Stimulated activated naive CD8-positive, alpha-beta T cell treated with anti-CD3 and anti-CD28 coated beads, Interleukin-15, Interleukin-2, amounts not matched to agents 100 U/mL and 50 U/mL, for 24 hours (primary cell): ENCODE data around the gene LYPD4.

ENCODE experiments used
- ATAC-seq: fragments of 150-1000 bp; cut with Tn5 transposase; one replicate; pipeline ENCODE4 v1.10.0; 2021
- DNase-seq: peaks from one replicate; pipeline ENCODE4 v3.0.0; 2021

The LYPD4 gene

GRCh38 chr19:41872775-41873647, 28.5 kb upstream of the LYPD4 start:
- peak; percentile 81 for DNase-seq

GRCh38 chr19:41872384-41872774, 27.9 kb upstream of the LYPD4 start:
- ATAC-seq = no peak
- DNase-seq = peak; percentile 25

More at GRCh38 chr19:41872775-41873647, 28.5 kb upstream of the LYPD4 start:
- ATAC-seq = no peak

GRCh38 chr19:41871573-41872383, 27.3 kb upstream of the LYPD4 start:
- ATAC-seq = peak; percentile 71

GRCh38 chr19:41870401-41870873, 26.0 kb upstream of the LYPD4 start:
- peak; percentile 24 for DNase-seq
- ATAC-seq = peak; percentile 24

More at GRCh38 chr19:41871573-41872383, 27.3 kb upstream of the LYPD4 start:
- DNase-seq = peak; percentile 77

- DNase-seq (peak; percentile 9), ATAC-seq (no peak)
Observed at GRCh38 chr19:41869374-41869955, 25.0 kb upstream of the LYPD4 start.

- DNase-seq (peak; percentile 11), ATAC-seq (no peak)
Observed at GRCh38 chr19:41868989-41869300, 24.5 kb upstream of the LYPD4 start.

GRCh38 chr19:41868120-41868988, 23.9 kb upstream of the LYPD4 start:
- DNase-seq = peak; percentile 13
- no peak for ATAC-seq

- peak; percentile 33 for DNase-seq
- peak; percentile 15 for ATAC-seq
Observed at GRCh38 chr19:41866284-41866683, 21.8 kb upstream of the LYPD4 start.

GRCh38 chr19:41864374-41864773, 19.9 kb upstream of the LYPD4 start:
- DNase-seq (peak; percentile 5), ATAC-seq (no peak)

GRCh38 chr19:41863209-41863931, 18.9 kb upstream of the LYPD4 start:
- ATAC-seq = no peak

GRCh38 chr19:41862445-41862986, 18.0 kb upstream of the LYPD4 start:
- ATAC-seq (no peak), DNase-seq (peak; percentile 16)

More at GRCh38 chr19:41863209-41863931, 18.9 kb upstream of the LYPD4 start:
- DNase-seq = peak; percentile 9

- ATAC-seq = no peak
- peak; percentile 12 for DNase-seq
Observed at GRCh38 chr19:41861846-41862245, 17.4 kb upstream of the LYPD4 start.

- ATAC-seq (no peak), DNase-seq (peak; percentile 16)
Observed at GRCh38 chr19:41861116-41861768, 16.8 kb upstream of the LYPD4 start.

GRCh38 chr19:41860419-41861115, 16.1 kb upstream of the LYPD4 start:
- DNase-seq = no peak

GRCh38 chr19:41859618-41860418, 15.3 kb upstream of the LYPD4 start, which contains the start of gene RPS19:
Gene RPS19, plus strand, starts transcription at chr19:41860255. Its CDS starts 520 bp downstream, at chr19:41860775.
- ATAC-seq (peak; percentile 85), DNase-seq (peak; percentile 99)

More at GRCh38 chr19:41860419-41861115, 16.1 kb upstream of the LYPD4 start:
- no peak for ATAC-seq

- DNase-seq (no peak), ATAC-seq (no peak)
Observed at GRCh38 chr19:41859213-41859617, 14.7 kb upstream of the LYPD4 start.

GRCh38 chr19:41853768-41854167, 9.3 kb upstream of the LYPD4 start:
- no peak for ATAC-seq
- DNase-seq = no peak

GRCh38 chr19:41853344-41853743, 8.9 kb upstream of the LYPD4 start:
- no peak for DNase-seq
- no peak for ATAC-seq
